ENCODE data around the gene ADK. TPM values are rescaled to one million over a fixed set of nuclear protein-coding genes. Genes with fewer than 3 reads are reported as not detected.

The ADK gene
- polyA plus RNA-seq (ENCODE audit: insufficient read length in 12 of 12): 10 to 100 TPM in 11 of 12 donors, not detected in 1; 28.2 to 42.0 (median 36.5) TPM
- long read RNA-seq, donor 1, transcript ADK-202 (11 exons, 2,083 nt): major isoform, 6 of 9 reads
- long read RNA-seq, donor 1, partial matches to known transcripts: 0 of 9 reads
- long read RNA-seq, donor 1, other reads (novel, unspliced or antisense): 0 of 9 reads
- long read RNA-seq, donor 2, transcript ADK-202 (11 exons, 2,083 nt): major isoform, 7 of 11 reads
- long read RNA-seq, donor 2, partial matches to known transcripts: 0 of 11 reads
- long read RNA-seq, donor 2, other reads (novel, unspliced or antisense): 0 of 11 reads
- long read RNA-seq, donor 3, transcript ADK-201 (11 exons, 1,169 nt): major isoform, 6 of 7 reads
- long read RNA-seq, donor 3, partial matches to known transcripts: 0 of 7 reads
- long read RNA-seq, donor 3, other reads (novel, unspliced or antisense): 0 of 7 reads
- long read RNA-seq, donor 4, partial matches to known transcripts: 11 of 16 reads
- long read RNA-seq, donor 4, other reads (novel, unspliced or antisense): 0 of 16 reads
- long read RNA-seq, donor 5: 0 reads
- long read RNA-seq, donor 6, partial matches to known transcripts: 0 of 6 reads
- long read RNA-seq, donor 6, other reads (novel, unspliced or antisense): 0 of 6 reads
- long read RNA-seq, donor 7, transcript ADK-201 (11 exons, 1,169 nt): major isoform, 6 of 7 reads
- long read RNA-seq, donor 7, partial matches to known transcripts: 0 of 7 reads
- long read RNA-seq, donor 7, other reads (novel, unspliced or antisense): 0 of 7 reads
- long read RNA-seq, donor 8, transcript ADK-201 (11 exons, 1,169 nt): minor isoform, 7 of 18 reads
- long read RNA-seq, donor 8, transcript ADK-202 (11 exons, 2,083 nt): major isoform, 9 of 18 reads
- long read RNA-seq, donor 8, partial matches to known transcripts: 0 of 18 reads
- long read RNA-seq, donor 8, other reads (novel, unspliced or antisense): 0 of 18 reads
- long read RNA-seq, donor 9, partial matches to known transcripts: 0 of 4 reads
- long read RNA-seq, donor 9, other reads (novel, unspliced or antisense): 0 of 4 reads
- long read RNA-seq, donor 10, transcript ADK-201 (11 exons, 1,169 nt): minor isoform, 5 of 13 reads
- long read RNA-seq, donor 10, transcript ADK-202 (11 exons, 2,083 nt): major isoform, 8 of 13 reads
- long read RNA-seq, donor 10, partial matches to known transcripts: 0 of 13 reads
- long read RNA-seq, donor 10, other reads (novel, unspliced or antisense): 0 of 13 reads
- long read RNA-seq, donor 11, transcript ADK-202 (11 exons, 2,083 nt): major isoform, 5 of 10 reads
- long read RNA-seq, donor 11, transcript ADK-201 (11 exons, 1,169 nt): major isoform, 5 of 10 reads
- long read RNA-seq, donor 11, partial matches to known transcripts: 0 of 10 reads
- long read RNA-seq, donor 11, other reads (novel, unspliced or antisense): 0 of 10 reads

GRCh38 chr10:74150990-74151878, at the start of gene ADK:
Gene ADK, plus strand, starts transcription at chr10:74151221. Its CDS starts 58 bp downstream, at chr10:74151279.
- peak; percentile 99 for DNase-seq

- DNase-seq: no peak
Measured at GRCh38 chr10:74103560-74104258, 47.3 kb upstream of the ADK start.

DNA sequence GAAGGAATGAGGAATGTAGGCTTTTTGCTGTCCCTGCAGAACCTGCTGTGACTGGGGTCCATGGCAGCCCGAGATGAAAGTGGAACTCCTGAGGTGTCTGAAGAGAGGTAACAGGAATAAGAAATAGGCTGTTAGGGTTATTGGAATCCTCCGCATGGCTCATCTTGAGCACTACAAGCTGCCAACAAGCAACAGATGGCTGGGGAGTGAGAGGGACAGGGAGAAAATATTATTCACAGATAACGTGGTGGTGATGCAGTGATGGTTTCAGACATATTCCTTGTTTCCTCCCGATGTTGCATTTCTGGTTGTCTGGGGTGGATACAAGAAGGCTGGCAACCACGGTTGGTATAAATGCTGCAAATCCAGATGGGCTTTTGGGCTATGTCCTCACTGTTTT, 46.5 kb upstream of the ADK start:
- DNase-seq: no peak

DNA sequence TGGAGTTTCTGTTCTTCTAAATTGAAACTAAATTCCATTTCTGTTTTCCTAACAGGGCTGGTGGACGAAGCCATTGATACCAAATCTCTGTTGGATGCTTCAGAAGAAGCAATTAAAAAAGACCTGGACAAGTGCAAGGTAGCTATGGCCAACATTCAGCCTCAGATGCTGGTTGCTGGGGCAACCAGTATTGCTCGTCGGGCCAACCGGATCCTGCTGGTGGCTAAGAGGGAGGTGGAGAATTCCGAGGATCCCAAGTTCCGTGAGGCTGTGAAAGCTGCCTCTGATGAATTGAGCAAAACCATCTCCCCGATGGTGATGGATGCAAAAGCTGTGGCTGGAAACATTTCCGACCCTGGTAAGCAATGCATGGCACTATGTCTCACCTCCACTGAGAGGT, 46.0 kb upstream of the ADK start:
- no peak for DNase-seq

- DNase-seq: no peak
Measured at GRCh38 chr10:74107391-74107790, 43.6 kb upstream of the ADK start.

- DNase-seq: no peak
Measured at GRCh38 chr10:74109452-74109851, 41.6 kb upstream of the ADK start.

DNA sequence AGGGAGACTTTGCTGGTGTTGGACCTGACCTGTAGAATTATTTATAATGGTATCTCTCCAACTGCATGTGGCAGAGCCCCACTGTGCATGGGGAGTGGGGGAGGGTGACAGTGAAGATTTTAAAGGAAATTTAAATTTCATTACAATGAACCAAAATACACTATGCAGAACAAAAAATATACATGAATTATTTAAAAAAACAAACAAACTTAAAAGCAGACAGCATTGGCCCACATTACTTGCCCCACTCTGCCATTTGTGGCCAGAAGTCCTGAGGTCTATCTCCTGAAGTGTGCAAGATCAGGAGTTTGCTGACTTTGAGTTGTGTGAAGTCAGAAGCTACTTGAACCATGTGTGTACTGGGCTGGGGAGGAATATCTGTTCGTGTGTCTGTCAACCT, 40.9 kb upstream of the ADK start:
- no peak for DNase-seq

DNA sequence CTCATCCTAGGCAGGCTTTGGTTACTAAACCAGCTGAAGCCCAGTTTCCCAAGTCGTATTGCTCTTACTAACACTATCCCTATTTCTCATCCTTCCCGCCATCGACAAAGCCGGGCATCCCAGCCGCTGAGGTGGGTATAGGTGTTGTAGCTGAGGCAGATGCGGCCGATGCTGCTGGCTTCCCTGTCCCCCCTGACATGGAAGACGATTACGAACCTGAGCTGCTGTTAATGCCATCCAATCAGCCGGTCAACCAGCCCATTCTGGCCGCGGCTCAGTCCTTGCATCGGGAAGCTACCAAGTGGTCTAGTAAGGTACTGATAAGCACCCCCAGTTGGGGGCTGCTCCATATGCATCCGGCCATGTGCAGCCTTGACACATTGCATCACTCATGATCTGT, 39.2 kb upstream of the ADK start:
- no peak for DNase-seq

DNA sequence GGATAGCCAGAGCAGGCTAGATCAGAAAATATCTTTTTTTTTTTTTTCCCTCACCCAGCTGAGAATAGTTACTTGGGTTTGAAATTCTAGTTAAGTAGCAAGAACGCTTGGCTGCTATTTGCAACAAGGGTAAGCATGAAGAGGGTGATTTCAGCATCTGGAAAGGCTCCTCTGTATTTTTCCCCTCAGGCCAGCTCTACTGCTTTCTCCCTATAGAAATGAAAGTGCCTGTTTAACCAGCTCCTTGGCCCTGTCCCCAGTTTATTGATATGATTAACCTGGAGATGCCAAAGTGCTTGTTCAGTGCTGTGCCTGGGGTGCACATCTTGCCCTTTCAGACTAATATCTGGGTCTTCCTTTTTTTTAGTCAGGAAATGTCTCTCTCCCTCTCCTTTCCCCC, 37.5 kb upstream of the ADK start:
- no peak for DNase-seq

DNA sequence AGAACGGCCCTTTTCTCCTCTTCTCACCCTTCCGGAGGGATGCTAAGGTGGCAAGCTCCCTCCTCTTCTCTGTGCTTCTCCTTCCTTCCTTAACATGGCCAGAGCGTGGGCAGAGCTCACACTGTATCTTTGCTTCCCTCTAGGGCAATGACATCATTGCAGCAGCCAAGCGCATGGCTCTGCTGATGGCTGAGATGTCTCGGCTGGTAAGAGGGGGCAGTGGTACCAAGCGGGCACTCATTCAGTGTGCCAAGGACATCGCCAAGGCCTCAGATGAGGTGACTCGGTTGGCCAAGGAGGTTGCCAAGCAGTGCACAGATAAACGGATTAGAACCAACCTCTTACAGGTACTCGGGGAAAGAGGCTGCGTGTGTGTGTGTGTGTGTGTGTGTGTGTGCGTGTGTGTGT, 37.0 kb upstream of the ADK start:
- DNase-seq: no peak

DNA sequence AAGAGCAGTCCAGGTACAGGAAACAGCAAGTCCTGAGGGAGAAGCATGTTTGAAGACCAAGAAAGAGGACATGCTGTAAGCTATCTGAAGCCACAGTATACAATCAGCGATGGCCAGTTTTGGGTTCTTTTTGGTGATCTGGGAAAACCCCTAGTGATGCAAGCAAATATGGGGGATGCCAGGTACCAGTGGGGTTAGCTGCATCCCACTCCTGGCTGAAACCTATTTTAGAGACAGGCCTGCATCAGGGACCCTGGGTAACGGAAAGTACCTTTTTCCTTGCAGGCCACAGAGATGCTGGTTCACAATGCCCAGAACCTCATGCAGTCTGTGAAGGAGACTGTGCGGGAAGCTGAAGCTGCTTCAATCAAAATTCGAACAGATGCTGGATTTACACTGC, 33.3 kb upstream of the ADK start:
- DNase-seq: no peak

GRCh38 chr10:74118804-74119203, 32.2 kb upstream of the ADK start:
- no peak for DNase-seq

DNA sequence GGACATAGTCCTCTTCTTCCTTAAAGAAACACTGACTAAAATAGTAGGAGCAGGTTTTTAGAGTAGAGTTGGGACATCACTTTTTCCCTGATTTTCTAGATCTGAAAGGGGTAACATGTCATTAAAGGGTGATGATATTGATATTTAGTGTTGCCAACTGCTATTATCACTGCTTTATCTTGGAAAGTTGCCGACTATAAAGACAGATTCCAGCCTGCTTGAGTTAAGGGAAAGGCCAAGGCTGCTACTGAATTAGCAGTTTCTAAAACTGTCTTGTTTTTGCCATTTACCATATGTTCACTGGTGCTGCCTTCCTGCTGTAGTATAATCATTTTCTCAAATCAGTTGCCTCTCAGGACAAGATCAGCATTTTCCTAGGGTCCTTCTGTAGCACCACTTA, 30.1 kb upstream of the ADK start:
- no peak for DNase-seq

DNA sequence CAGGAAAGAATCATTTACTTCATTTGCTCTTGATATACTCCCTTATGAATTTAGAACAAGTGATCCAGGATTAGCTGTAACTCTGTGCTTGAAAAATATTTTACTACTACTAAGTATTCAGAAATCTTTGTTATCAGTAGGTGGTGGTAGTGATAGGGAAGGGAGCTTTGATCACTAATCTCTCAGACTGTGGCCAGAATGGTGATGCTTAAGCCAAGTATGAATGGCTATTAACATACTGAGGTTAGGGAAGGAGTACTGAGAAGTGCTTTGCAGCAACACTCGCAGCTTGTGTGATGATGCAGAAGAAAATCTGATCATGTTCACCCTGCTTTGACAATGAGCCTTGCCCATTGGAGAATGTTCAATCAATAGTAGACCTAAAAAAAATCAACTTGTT, 29.7 kb upstream of the ADK start:
- DNase-seq: no peak

- DNase-seq: no peak
Measured at GRCh38 chr10:74122060-74122459, 29.0 kb upstream of the ADK start.

- DNase-seq: no peak
Measured at GRCh38 chr10:74123081-74123480, 27.9 kb upstream of the ADK start.

- no peak for DNase-seq
Measured at GRCh38 chr10:74133923-74134820, 16.8 kb upstream of the ADK start.

DNA sequence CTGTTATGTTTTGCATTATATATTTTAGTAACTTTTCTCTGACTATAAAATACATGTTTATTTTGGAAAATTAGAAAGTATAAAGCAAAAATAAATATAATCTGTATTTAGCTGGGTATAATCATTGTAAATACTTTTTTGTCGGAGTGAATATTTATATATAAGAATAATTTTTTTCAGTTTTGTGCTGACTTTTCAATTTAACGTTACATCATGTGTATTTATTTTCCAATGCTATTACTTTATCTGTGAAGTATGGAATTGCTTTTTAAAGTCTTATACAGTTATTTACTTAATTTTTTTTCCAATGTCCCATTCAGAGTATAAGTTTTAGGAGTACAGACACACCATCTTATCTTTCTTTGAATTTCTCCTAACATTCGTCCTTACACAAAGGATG, 15.6 kb upstream of the ADK start:
- DNase-seq: no peak

DNA sequence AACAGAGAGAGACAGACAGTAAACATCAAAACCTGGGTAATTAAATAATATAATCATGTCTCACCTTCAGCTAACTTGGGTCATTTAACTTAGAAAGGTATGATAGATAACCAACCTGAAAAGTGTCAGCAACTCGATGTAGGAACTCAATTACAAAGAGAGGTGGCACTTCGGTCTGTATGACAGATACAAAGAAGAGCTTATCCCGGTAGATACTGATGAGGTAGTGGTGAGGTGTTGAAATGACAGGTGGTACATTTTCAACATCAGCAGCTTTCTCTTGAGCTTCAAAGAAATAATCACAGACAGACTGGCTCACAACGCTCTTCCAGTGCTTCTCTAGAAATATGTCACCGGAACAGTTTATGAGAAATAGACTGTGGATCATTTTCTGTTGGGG, 13.0 kb upstream of the ADK start:
- no peak for DNase-seq

Measured in muscle of arm (tissue), 14 donors.